SU-DHL-6 (cell line): ENCODE measurements around the gene CYP8B1.

Experiments
- H2AFZ ChIP-seq: fragments of 200-600 bp; sonication (generic); 2 replicates; pipeline ENCODE4 v1.6.1; 2014; ENCODE audit warnings: low read depth, mild to moderate bottlenecking, moderate library complexity, mixed read lengths, antibody characterized with exemption, low read length; ENCODE audit not compliant: severe bottlenecking
- H3F3A ChIP-seq: fragments of 200-600 bp; shearing (Covaris generic); 2 replicates; pipeline ENCODE4 v1.6.0; 2016; ENCODE audit warnings: antibody characterized with exemption, mild to moderate bottlenecking; ENCODE audit not compliant: insufficient read depth
- H3K27ac ChIP-seq: fragments of 200-600 bp; sonication (generic); 2 replicates; pipeline ENCODE4 v1.5.1; 2016; ENCODE audit warnings: low read depth, mild to moderate bottlenecking, low read length, moderate library complexity, mixed read lengths
- H3K27me3 ChIP-seq: fragments of 200-600 bp; sonication (generic), shearing (Covaris generic); 2 replicates; pipeline ENCODE4 v1.6.0; 2014; ENCODE audit warnings: mild to moderate bottlenecking, low read length
- H3K36me3 ChIP-seq: fragments of 200-600 bp; sonication (generic); 2 replicates; pipeline ENCODE4 v1.6.1; 2014; ENCODE audit warnings: mild to moderate bottlenecking, low read length, mixed read lengths
- H3K4me2 ChIP-seq: fragments of 300-600, 200-600 bp; shearing (Covaris generic), sonication (generic); 2 replicates; pipeline ENCODE4 v1.6.0; 2014; ENCODE audit warnings: low read length, low read depth, mild to moderate bottlenecking; ENCODE audit not compliant: poor library complexity, severe bottlenecking
- H3K4me3 ChIP-seq: fragments of 200-600 bp; sonication (generic); 2 replicates; pipeline ENCODE4 v1.5.1; 2014; ENCODE audit warnings: antibody characterized with exemption, low read length, mild to moderate bottlenecking, mixed read lengths; ENCODE audit not compliant: insufficient read depth, poor library complexity, severe bottlenecking
- H3K79me2 ChIP-seq: fragments of 200-600 bp; sonication (generic); 2 replicates; pipeline ENCODE4 v1.6.1; 2014; ENCODE audit warnings: mild to moderate bottlenecking, low read length, moderate library complexity; ENCODE audit not compliant: insufficient read depth
- H3K9ac ChIP-seq: fragments of 200-600 bp; sonication (generic); 2 replicates; pipeline ENCODE4 v1.7.0; 2014; ENCODE audit warnings: mild to moderate bottlenecking, low read length
- H3K9me2 ChIP-seq: fragments of 200-600 bp; sonication (generic); replicated peaks from 2 replicates; pipeline ENCODE4 v1.6.1; 2014; ENCODE audit warnings: low read length; ENCODE audit not compliant: insufficient read depth
- H3K9me3 ChIP-seq: fragments of 200-600 bp; sonication (generic); 2 replicates; pipeline ENCODE4 v1.6.1; 2014; ENCODE audit warnings: low read length, mixed read lengths; ENCODE audit not compliant: insufficient read depth
- H4K20me1 ChIP-seq: fragments of 200-600 bp; sonication (generic); 2 replicates; pipeline ENCODE4 v1.6.1; 2014; ENCODE audit warnings: low read depth, mild to moderate bottlenecking, antibody characterized with exemption, low read length, moderate library complexity, mixed read lengths
- CTCF ChIP-seq: fragments of 200-600 bp; sonication (generic); IDR thresholded peaks from one replicate; pipeline ENCODE4 v1.5.1; 2017; ENCODE audit warnings: antibody characterized with exemption, mild to moderate bottlenecking, low read length, moderate library complexity; ENCODE audit not compliant: insufficient read depth, poor library complexity, severe bottlenecking
- EZH2phosphoT487 ChIP-seq: fragments of 200-600 bp; sonication (generic), shearing (Covaris generic); conservative IDR thresholded peaks from 2 replicates; pipeline ENCODE4 v1.6.1; 2018; ENCODE audit warnings: mild to moderate bottlenecking, antibody characterized with exemption, low read length, moderate library complexity, mixed read lengths

The CYP8B1 gene

GRCh38 chr3:42875325-42876151, at the start of gene CYP8B1:
CYP8B1 (minus strand) TSS chr3:42875879; CDS start chr3:42875816, 63 bp downstream.
- TF ChIP-seq CTCF (no peak), EZH2phosphoT487 (no peak)
- Histone ChIP-seq H3K27me3 (no peaks in the 10 kb centered on the region), H3K4me2 (no peak within 1 kb of the TSS), H4K20me1 (no peaks in the 10 kb centered on the region), H3K27ac (no peak within 1 kb of the TSS), H3K79me2 (no peaks in the 10 kb centered on the region), H3K9ac (no peak within 1 kb of the TSS), H2AFZ (no peak within 1 kb of the TSS), H3F3A (no peaks in the 10 kb centered on the region; the same call in 1 of the 2 replicates), H3K4me3 (no peak within 1 kb of the TSS), H3K36me3 (no peaks in the 10 kb centered on the region), H3K9me2 (no peaks in the 10 kb centered on the region), H3K9me3 (no peaks in the 10 kb centered on the region)

- H4K20me1 ChIP-seq: no peaks in the 10 kb centered on the region
- no peaks in the 10 kb centered on the region for H3K27me3 ChIP-seq
- no peaks in the 10 kb centered on the region for H3K9me3 ChIP-seq
- H2AFZ ChIP-seq: no peak overlapping the region
- H3K4me3 ChIP-seq: no peak overlapping the region
- H3F3A ChIP-seq: no peaks in the 10 kb centered on the region
- no peaks in the 10 kb centered on the region for H3K36me3 ChIP-seq
- H3K79me2 ChIP-seq: no peaks in the 10 kb centered on the region
- H3K9me2 ChIP-seq: no peaks in the 10 kb centered on the region
- no peak overlapping the region for H3K4me2 ChIP-seq
- H3K27ac ChIP-seq: no peak overlapping the region
- TF ChIP-seq EZH2phosphoT487: no peak
- TF ChIP-seq CTCF: no peak
- no peak overlapping the region for H3K9ac ChIP-seq
Measured at GRCh38 chr3:42923606-42924005, 47.9 kb upstream of the CYP8B1 start.

GRCh38 chr3:42914771-42915515, 39.3 kb upstream of the CYP8B1 start:
- TF ChIP-seq EZH2phosphoT487: no peak
- no peak for TF ChIP-seq CTCF

More at GRCh38 chr3:42914771-42915515, 39.3 kb upstream of the CYP8B1 start:
- Histone ChIP-seq H3K27me3 (no peaks in the 10 kb centered on the region), H2AFZ (no peak overlapping the region), H3K79me2 (no peaks in the 10 kb centered on the region), H3K36me3 (no peaks in the 10 kb centered on the region), H3K9me3 (peaks cover 19% of the 10 kb centered on the region; the same call in 1 of the 2 replicates), H4K20me1 (no peaks in the 10 kb centered on the region), H3K9me2 (no peaks in the 10 kb centered on the region), H3K27ac (no peak overlapping the region), H3K9ac (no peak overlapping the region), H3K4me3 (no peak overlapping the region), H3F3A (no peaks in the 10 kb centered on the region), H3K4me2 (no peak overlapping the region)
